CD4-positive, alpha-beta T cell treated with Interferon gamma for 1 hour (primary cell): Measurements from ENCODE around the gene SOX21.
"Not testable (repeated sequence)": the region's sequence is repeated elsewhere in the genome, so short reads cannot be mapped to it uniquely, and the experiment has no call there.

ENCODE experiments used
- DNase-seq: peaks from one replicate; pipeline ENCODE4 v3.0.0-alpha.2; 2020

The SOX21 gene

DNA sequence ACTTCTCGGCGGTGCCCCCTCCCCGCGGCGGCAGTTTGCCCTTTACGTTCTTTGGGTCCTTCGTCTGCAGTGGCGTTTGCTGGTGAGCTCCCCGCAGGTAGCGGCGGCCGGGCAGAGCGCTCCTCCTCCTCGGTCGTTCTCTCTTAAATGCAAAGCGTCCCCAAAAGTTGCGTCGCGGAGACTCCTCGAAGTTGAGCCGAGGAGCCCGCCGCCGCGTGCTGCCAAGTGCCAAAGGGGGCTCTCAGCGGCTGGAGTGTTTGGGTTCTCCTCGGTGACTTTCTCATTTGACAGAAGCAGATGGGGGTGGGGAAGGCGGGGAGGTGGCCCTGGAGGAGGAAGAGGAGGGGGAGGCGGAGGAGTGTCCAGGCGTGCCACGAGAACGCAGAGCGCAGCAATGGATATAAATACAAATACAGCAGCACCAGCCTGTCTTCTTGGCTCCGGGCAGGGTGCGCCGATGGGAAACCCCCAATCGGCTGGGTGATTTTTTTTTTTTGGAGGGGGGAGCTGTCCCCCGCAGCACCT is at the start of gene SOX21:
Gene SOX21, minus strand, starts transcription at position 259 of the 525 bp plus-strand sequence. CDS start 496 bp downstream, outside the sequence.
- DNase-seq: no peak

DNA sequence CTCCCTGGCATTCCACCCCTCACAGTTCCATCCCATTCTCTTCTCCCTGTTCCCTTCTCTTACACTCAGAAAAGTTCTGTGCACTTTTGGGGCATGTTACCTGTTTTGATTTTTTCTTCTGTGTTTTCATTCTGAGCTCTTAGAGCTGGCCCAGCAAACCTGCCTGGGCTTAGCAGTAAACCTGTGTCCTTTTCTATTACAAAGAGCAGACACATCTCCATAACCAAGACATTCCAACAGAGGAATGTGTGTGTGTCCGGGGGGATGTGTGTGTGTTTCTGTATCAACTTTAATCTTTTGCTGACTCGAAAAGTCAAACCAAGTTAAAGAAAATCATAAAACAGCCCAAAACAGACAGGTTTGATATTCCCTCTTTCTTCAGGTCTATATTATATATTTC is 49.1 kb upstream of the SOX21 start:
- no peak for DNase-seq

DNA sequence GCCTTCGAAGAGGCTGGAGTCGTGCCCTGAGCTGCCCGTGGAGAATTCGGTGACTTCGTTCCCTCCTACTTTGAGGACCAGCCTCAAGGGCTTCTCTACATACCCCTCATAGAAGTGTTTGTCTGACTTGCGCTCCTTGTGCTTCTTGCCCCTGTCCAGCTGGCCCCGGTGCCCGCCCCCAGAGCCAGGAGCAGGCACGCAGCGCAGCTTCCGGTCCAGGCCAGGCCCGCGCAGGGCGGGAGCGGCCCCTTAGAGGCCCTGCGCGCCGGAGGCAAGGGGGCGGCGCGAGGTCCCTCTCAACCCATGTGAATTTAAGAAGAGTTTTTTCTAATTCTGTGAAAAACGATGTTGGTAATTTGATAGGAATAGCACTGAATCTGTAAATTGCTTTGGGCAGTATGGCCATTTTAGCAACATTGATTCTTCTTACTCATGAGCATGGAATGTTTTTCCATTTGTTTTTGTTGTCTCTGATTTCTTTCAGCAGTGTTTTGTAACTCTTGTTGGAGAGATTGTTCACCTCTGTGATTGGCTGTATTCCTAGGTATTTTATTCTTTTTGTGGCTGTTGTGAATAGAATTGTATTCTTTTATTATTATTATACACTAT is 46.9 kb upstream of the SOX21 start:
- DNase-seq: no peak

DNA sequence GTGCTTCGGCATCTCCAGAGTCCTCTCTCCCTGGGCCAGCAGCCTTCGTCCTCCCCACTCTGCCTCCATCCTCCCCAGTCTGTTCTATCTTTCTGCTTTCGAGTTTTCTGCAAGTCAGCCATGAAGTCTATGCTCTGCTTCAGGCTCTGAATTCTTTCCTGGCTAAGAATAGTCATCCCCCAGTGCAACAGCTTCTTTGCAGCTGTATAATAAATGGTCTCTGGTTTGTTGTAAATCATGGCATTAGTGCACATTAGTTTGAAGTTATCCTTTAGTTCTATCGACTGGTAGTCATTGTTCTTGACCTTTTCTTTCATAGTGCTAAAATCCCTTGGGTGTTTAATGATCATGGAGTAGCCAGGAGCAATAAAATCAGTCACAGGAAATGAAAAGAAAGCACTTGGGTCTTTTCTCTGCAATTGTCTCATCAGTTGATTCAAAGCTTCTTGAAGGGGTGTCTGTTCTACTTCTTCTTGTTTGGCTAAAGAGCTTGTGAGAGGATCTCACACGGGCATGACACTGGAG is 46.2 kb upstream of the SOX21 start:
- DNase-seq: no peak

DNA sequence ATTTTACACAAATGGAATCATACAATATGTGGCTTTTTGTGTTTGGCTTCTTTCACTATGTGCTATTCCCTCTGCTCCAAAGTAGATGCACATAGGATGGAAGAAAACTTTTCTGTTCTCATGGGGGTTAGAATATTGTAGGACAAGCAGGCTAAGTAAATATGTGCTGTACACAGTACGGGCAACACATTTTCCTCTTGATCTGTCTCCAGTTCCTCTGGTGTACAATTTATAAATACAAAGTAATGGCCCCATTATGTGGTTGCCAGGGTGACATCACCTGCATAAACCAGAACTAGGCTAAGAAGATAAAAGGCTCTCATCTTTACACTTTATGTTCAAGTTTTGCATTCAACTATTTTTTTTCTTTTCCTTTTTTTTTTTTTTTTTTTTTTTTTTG is 41.0 kb upstream of the SOX21 start:
- no peak for DNase-seq

DNA sequence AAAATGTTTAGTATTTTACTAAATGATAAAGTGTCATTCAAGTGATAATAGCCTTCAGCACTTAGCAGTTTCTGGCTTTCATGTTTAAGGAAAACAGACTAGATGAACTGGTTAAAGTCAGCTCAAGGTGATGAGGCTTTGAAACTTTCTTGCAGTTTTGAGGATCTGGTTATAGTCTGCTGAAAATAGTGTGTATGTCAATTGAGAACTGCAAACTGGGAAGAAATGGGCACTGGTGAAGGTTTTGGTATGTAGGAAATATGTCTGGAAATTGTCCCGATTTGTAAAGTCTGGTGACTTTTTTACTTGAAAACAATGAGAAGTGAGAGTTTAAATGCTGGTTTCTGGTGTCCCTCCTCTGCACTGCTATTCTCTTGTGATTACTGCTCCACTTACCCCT is 36.8 kb upstream of the SOX21 start:
- DNase-seq: no peak

DNA sequence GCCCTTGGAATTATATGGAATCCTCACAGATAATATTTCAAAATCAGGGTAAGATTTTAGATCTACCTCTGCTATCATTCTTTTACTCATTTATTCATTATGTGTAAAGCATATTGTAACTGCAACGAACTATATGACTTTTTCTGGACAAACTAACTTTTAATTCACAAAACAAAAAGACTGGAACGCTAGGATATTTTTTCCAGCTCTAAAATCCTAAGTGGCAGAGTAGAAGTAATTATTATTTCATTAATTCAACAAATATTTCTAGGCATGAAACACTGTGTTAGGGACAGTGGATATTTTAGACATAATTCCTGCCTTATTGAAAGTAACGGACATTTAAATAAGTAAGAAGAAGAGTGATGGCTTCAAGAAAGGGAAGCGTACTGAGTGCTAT is 26.9 kb upstream of the SOX21 start:
- no peak for DNase-seq

DNA sequence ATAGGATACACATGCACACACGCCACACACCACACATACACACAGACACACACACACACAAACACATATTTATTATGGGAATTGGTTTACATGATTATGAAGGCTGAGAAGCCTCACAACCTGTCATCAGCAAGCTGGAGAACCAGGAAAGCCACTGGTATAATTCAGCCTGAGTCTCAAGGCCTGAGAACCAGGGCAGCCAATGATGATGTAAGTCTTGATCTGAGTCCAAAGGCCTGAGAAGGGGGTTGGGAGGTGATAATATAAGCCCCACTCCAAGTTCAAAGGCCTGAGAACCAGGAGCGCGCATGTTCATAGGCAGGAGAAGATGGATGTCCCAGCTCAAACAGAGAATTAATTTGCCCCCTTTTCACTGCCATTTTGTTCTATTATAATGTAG is 18.7 kb upstream of the SOX21 start:
- no peak for DNase-seq

DNA sequence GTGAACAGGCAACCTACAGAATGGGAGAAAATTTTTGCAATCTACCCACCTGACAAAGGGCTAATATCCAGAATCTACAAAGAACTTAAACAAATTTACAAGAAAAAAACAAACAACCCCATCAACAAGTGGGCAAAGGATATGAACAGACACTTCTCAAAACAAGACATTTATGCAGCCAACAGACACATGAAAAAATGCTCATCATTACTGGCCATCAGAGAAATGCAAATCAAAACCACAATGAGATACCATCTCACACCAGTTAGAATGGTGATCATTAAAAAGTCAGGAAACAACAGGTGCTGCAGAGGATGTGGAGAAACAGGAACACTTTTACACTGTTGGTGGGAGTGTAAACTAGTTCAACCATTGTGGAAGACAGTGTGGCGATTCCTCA is 17.6 kb upstream of the SOX21 start:
- not testable (repeated sequence) for DNase-seq

DNA sequence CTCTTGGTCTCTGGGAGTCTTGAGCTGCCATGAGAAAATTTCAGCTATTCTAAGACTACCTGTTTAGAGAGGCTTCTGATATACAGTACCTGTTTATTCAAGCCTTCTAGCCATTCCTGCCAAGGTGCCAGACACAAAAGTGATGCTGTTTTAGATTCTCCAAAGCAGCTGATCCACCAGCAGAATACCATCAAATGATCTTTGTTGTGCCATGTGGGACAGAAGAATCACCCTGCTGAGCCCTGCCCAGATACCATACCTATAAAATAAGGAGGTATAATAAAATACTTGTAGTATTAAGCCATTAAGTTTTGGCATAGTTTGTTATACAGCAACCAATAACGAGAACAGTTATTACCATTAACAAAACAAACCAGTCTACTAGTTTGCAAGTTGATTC is 14.1 kb upstream of the SOX21 start:
- DNase-seq: no peak

DNA sequence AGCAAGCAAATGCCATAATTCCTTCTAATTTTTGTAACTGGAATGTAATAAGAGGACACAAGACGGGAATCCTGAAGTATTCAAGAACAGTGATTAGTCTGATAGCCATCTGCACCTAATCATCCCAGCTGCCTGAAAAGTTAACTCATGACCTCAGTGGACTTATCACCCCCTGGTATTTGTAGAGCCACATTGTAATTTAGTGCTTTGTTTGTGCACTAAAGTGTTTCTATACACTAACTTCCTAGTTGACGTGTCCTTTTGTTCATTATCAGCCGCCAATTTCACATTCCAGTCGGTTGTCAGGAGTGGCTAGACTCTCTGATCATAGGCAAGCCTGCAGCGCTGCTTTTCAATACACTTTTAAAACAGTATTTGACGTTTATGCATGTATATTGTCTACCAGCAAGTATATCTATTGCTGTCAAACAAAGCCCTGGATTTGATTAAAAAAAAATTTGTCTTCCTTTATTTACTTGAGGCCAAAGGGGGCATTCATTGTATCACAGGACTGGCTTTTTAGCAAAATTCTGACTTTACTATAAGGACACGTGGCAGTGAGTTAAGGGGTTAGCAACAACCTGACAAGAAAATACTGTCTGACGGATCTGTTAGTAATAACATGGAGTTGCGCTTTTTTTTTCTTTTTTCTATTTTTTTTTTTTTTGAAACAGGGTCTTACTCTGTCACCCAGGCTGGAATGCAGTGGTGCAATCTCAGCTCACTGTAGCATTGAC is 10.4 kb upstream of the SOX21 start:
- DNase-seq: no peak

DNA sequence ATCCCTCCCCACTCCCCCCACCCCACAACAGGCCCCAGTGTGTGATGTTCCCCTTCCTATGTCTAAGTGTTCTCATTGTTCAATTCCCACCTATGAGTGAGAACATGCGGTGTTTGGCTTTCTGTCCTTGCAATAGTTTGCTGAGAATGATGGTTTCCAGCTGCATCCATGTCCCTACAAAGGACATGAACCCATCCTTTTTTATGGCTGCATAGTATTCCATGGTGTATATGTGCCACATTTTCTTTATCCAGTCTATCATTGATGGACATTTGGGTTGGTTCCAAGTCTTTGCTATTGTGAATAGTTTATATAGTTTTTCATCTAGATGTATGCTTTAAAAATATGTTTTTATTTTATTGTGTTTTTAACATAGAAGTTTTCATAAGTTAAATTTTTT is 6.4 kb upstream of the SOX21 start:
- DNase-seq: not testable (repeated sequence)

DNA sequence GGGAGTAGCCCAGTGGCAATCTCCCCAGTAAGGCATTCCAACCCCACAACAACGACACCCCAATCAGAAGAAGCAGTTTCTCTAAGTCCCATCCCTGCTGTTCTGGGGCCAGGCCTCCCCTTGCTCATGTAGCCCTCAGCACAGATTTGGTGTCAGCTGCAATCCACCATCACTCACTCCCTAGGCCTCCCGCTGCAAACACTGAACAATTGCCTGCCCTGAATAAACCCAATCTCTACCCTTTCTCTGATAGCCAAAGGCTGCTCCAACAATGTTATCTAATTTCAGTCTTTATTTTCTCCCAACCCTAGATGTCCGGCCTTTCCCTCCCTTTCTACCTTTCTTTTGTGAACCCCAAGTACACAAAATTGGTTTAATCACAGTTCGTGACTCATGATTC is 5.6 kb upstream of the SOX21 start:
- DNase-seq: no peak

DNA sequence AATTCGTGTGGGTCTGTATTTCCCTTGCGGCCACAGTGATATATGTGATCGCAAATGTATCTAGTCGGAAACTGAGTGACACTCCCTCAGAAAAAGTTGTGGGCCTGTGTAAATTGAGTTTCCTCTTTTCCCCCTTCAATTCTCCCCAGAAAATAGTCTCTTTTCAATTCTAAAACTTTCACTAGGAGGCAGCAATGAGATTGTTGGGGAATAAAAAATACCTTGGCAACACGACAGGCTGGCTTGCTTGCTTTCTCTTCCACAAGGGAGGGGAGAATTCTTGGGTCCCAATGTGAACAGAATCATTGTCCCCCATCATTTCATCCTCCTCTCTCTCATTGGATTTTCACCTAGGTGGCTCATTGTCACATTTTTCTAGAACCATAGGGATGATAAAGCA is 3.7 kb upstream of the SOX21 start:
- DNase-seq: no peak

DNA sequence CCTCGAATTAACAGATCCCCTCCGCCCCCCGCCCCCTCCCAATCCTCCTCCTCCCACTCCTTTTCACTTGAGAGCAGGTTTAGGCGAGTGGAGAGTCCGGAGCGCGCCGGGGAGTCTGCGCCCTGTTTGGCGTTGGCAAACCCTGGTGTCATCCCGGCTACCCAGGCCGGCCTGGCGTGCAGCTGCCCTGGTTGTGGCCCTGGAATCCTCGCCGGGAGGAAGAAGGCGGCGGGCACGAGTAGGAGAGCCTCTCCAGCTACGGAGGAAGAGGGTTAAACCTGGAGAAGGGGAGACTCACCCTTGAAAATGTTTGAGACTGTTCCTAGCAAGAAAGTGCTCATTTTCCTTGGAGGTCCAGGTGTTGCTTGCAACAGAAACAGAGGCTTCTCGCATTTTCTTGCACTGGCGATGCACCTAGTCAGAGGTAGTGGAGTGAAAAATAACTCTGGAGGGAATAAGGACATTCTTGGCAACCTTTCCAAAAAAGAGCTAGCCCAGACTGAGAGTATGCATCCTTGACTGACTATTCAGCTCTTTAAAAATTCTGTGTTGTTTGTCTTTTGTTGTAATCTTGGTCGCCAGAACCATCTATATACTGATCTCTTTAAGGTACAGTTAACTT is 1.3 kb upstream of the SOX21 start:
- DNase-seq: no peak

DNA sequence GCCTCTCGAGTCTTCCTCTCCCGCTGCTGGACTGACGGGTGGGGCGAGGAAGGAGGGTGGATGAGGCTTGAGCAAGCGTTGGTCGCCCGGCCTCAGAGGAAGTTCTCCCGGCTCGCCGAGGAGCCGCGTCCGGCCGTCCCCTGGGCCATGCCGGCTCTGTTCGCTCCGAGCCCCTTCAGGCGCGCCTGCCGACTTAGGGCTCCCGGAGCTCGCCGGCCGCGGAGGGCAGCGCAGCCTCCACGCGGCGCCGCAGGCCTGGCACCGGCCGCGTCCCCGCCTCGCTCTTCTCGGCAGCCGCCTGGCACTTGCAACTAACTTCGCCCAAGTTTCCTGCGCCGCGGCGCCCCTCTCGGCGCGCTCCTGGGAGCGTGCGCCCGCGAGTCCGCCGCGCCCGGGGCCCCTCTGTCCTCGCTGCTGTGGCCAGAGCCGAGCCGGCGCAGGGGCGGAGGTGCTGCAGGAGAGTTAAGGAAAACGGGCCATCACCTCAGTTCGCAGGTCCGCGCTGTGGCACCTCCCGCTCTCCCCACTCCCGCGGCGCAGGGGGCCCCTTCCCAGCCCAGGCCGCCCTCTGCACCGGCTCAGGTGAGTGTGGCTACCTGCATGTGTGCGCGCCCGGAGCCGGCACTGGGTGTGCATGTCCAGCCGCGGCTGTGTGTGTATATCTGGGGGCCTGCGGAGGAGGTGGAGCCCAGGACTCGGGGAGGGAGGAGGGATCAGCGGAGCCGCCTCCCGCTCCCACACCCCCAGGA is 641 bp upstream of the SOX21 start:
- no peak for DNase-seq

DNA sequence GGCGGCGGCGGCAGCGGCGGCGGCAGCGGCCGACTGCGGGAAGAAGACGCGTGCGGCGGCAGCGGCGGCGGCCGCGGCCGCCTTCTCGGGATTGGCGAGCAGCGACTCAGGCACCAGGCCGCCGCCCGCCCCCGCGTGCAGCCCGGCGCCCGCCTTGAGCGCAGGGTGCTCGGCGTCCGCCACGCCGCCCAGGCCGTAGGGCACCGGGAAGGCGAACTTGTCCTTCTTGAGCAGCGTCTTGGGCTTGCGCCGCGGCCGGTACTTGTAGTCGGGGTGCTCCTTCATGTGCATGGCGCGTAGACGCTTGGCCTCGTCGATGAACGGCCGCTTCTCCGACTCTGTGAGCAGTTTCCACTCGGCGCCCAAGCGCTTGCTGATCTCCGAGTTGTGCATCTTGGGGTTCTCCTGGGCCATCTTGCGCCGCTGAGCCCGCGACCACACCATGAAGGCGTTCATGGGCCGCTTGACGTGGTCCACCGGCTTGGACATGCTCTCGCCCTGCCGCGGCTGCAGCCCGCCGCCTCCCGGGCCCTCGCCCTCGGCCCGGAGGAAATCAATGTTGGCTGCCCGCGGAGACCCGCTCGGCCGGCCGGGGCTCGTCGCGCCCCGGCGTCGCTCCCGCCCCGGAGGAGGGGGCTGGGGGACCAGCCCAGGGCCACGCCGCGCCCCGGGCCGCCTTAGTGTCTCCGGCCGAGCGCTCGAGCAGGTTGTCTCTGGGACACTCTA is 621 bp downstream of the SOX21 start:
- no peak for DNase-seq

DNA sequence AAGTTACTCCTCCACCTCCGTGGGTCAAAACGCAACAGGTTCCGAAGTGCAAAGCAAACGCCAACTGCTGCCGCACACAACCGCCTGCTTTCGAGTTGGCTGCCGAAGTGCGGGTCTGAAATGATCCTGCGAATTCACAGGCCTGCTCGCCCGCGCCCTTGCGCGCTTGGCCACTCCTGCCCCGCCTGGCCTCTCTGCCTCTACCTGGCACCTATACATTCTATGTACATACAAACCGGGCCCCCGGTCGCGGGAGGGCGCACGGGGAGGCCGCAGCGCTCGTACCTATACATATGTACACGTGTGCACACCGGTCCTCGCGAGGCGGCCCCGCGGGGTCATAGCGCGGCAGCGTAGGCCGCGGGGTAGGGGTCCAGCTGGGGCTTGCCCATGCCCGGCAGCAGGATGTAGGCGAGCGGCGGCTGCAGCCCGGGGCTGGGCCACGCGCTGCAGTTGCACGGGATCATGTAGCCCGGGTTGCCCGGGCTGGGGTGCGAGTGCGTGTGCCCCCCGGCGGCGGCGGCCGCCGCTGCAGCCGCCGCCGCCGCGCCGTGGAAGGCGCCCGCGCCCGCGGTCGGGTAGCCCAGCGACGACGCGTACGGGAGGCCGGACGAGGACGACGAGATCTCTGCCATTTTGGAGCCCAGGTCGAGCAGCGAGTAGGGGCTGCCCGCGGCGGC is 1.3 kb downstream of the SOX21 start:
- no peak for DNase-seq

DNA sequence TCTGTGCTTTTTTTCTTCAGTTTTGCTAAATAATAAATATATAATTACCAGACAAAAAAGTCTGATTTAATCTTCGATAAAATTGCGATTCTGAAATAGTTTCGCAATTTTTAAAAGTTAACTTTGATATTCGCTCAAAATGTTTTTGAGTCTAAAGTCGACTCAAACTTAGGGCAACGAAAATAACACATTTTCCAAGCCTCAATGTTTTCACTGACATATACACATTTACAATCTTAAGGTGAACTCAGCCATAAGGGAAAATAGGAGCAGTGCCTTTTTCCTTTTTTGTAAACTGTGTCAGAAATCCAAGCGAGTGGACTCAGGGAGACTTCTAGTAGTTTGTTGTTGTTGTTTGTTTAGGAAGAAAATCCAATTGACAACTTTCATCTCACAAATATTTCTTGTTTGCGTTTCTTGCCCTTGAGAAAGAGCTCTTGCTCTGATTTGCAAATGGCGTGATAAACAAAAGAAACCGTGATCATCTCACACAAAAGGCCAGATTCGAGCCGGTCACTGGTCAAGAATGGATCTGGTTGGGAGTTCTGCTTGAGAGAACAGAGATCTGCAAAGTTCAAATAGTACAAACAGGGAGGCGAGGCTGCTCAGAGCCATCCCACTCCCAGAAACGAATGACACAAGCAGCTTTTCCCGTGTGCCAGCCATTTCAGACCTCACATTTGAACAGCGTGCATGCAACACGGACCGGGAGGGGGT is 2.1 kb downstream of the SOX21 start:
- DNase-seq: no peak

DNA sequence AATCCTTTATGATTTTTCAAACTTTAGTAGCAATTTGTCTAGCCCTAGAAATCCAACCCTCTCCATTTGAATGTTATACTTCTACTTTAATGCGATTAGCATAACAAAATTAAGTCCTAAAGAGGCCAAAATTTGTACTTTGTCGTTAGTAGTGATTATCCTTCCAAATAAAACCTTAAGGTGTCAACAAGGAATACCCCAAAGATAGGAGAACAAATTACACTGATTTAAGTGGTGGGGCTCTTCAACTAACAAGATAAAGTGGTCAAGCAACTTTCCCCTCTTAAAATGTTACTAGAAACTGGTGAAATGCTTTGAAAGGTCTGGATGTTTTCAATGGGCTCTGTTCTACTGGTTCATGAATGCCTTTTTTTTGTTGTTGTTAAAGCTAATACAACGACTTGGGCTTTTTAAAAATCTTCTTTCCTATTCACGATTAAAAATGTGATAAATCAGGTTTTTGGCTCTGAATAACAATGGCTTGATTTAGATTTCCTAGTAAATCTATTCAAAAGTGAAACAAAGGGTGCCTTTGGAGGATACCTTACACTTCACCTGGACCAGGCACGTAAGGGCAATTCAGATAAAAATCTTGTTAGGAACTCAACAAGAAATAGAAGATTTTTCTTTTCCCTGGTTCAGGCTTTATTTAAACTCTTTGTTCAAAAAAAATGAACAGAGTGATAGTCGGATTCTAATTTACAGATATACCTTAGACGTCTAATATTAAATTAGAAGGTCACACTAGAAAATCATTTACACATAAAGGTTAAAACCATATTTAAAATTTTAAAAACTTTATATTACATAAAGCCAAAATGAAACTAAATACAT is 3.1 kb downstream of the SOX21 start:
- no peak for DNase-seq
